Measurements from ENCODE around the gene TGM2. TPM values are rescaled to one million over a fixed set of nuclear protein-coding genes. Genes with fewer than 3 reads are reported as not detected.

The TGM2 gene
- polyA plus RNA-seq, 1 donor: 31.8 TPM

DNA sequence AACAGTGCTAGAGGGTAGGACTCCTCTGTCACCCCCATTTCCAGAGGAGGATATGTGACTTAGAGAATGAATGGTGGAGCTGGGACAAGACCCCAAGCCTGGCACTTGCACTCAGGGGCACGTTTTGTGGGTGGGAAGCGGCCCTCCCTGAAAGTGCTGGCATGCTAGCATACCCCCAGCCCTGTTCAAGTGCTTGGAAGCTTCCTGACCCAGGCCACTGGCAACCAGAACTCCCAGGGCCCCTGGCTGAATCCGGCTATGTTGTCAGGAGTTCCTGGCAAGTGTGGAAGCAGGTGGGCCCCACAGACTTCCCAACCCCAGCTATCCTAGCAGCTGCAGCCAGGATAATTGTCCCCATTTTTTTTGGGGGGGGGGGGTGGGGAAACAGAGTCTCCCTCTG is 35.6 kb upstream of the TGM2 start:
- no peak for DNase-seq

DNA sequence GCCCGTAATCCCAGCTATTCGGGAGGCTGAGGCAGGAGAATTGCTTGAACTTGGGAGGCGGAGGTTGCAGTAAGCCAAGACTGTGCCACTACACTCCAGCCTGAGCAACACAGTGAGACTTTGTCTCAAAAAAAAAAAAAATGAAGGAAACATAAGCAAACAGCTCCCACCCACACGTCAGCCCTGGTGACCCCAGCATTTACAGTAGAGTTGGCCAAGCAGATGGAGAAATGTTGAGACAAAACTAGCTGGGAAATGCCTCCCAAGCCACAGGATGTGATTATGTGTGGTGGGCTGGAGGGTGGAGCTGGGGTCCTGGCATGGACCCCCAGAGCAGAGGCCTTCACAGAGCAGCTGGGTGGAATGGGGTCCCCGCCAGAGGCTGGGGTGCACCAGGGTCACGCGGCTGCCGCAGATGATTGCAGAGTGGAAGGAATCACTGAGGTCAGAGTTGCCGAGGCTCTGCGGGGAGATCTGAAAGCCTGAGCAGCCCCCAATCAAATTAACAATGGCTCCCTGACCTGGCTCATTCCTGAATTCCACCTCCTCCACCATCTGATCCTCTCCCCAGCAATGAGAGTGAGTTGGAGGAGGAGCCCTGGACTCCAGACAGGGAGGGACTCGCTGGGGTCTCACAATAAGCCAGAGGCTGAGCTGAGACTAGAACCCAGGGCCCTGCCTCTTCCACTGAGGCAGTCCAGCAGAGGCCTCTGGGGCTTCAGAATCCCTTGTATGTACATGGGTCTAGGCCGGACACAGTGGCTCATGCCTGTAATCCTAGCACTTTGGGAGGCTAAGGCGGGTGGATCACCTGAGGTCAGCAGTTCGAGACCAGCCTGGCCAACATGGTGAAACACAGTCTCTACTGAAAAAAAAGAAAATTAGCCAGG is 34.7 kb upstream of the TGM2 start:
- no peak for DNase-seq

DNA sequence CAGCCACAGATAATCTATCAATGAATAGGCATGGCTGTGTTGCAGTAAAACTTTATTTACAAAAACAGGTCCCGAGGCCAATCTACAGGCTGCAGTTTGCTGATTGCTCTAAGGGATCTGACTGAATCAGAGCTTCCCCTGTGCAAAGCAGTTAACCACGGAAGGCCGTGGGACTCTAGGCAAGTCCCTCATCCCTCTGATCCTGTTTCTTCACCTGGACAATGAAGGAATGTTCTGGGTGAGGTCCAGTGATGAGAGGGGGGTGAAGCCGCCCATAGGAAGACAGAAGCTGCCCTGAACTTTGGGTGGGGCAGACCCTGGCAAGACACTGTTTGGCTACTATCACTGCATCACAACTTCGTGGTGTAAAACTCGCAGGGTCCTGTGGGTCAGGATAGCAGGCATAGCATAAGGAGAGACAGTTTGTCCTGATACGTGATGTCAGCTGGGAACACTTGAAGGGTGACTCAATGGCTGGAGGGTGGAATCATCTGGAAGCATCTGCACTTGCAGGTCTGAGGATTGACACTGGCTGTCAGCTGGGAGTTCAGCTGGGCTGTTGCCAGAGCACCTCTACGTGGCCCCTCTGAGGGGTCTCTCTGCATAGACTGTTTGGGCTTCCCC is 33.3 kb upstream of the TGM2 start:
- no peak for DNase-seq

DNA sequence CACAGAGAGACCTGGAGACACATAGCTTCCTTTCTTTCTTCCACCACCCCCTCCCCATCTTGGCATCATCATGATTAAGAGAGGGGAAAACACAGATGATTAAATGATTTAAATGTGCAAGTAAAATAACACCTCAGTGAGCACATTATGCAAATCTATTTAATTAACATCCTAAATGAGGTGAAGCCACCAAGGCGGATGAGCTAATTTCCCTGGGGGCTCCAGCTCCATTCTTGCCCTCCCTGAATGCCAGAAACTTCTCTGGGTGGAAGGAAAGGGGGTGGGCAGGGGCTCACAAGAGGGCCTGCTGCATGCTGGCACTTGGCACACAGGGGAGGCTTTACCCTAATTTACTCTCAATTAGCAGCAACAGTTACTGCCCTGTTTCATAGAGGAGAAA is 32.5 kb upstream of the TGM2 start:
- no peak for DNase-seq

DNA sequence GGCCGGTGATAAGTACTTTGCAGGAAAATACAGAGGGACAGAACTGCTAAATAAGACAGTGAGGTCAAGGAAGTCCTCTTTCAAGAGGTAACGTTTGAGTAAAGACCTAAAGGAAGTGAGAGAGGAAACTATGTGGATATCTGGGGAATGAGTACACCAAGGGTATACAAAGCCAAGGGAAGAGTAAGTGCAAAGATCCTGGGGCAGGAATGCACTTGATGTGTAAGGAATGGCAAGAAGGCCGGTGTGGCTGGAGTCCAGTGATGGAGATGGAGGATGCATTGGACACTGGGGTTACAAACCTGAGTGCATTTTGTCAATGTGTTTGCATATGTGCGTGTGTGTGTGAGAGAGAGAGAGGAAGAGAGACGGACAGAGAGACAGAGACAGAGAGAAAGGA is 32.1 kb upstream of the TGM2 start:
- no peak for DNase-seq

DNA sequence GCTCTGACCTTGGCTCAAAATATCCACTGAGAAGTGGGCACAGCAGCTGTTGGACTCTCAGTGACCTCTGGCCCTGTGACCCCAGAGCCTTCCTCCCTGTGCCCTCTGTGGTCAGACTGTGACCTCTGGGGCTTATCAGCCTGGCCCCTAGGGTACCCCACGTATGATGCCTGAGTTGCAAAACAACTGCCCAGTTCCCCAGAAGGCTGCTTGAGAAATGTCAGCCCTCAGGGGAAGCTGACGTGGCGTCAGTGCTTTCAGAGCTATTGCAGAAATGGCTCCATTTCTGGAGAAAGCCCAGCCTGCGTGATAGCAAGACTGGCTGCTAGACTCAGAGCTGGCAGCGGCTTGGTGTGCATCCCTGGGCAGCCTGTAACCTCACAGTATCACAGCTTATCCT is 31.5 kb upstream of the TGM2 start:
- DNase-seq: no peak

DNA sequence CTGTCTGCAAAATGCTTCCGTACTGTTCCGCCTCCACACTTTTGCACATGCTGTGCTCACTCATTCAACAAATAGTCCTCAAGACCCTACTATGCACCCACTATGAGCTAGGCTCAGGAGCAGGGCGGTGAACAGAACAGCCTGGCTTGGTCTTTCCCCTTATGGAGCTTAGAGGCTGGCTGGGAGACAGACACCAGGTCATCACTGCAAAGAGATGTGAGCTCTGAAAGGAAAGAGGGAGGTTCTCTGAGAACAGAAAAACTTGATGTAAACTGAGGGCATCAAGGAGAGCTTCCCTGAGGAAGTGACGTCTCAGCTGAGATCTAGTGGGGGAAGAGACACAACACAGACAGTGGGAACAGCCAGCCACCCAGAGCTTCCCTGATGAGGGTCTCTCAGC is 31.0 kb upstream of the TGM2 start:
- DNase-seq: no peak

DNA sequence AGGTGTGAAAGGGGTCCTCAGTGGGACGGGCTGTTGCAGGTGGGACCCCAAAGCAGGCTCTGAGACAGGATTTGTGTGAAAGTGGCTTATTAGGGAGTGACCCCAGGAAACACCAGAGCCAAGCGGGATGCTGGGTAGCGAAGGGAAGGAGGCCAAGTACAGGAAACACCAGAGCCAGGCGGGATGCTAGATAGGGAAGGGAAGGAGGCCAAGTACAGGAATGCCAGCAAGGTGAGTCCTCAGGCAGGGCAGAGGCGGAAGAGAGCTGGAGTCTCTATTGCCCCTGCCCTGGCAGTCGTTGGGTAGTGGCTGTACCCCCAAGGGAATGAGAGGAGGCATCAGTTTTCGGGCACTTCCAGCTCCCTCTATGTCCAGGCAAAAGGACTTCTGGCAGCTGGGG is 30.5 kb upstream of the TGM2 start:
- no peak for DNase-seq

DNA sequence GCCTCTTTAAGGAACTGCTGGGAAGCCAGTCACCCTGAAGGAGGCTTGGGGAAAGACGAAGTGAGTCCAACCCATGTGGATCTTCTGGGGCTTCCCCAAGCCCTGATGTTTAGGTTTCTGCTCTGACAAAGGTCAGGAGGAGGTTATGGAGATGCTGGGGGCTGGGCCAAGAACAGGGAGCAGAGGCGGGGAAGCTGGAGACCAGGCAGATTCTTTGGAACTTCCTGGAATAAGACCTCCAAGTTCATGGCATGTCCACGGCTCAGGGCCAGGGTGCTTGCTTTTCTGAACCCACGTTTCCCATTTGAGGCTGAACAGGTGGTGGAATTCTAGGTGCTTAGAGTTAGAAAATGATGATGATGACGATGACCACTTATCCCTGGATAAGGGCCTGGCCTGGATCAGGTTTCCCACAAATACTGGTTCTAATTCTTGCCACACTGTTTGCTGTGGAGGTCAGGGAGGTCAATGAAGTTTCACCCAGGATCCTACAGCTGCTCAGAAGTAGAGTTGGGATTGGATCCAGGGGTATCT is 30.0 kb upstream of the TGM2 start:
- no peak for DNase-seq

DNA sequence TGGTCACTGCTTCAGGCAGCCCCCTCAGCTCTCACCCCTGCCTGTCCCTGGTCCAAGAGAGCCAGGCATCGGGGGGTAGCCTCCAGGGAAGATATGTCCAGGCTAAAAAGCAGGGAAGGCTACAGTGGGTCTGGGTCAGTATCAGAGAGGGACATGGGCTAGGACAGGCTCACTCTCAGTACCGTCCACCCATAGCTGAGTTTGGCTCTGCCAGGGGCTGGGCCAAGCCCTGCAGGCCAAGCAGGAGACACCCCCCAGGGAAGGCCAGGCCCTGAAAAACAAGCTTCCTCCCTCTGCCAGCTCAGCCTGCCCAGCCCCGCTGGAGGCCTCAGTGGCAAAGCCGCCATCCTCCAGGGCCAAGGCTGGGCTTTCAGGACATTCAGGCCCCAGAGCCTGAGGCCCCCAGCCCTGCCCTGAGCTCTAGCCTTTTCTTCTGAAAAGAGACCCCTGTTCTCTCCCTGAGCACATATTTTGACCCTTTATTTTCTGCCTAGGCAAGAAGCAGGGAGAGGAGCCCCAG is 28.6 kb upstream of the TGM2 start:
- no peak for DNase-seq

DNA sequence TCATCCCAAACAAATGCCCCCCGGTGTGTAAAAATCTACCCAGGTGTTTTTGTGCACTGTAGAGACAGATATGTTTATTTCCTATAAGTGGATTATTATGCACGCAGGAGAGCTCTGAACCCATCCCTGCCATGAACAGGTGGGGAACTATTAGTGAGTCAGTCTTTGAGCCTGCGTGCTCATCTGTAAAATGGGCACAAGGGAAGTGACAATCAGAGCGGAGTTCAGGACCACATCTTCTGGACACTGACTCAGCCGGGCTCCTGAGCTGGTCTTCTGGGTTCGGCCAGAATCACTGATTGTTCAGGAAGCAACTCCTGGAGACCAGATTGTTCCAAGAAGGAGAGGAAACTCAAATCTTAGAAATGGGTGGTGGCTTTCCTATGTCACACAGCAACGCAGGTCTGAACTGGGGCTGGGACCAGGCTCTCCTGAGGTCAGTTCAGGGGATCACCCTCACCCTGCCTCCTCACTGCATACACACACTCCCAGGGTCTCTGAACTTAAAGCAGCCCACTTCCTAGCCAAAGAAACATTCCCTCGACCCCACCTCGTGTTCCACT is 27.3 kb upstream of the TGM2 start:
- no peak for DNase-seq

DNA sequence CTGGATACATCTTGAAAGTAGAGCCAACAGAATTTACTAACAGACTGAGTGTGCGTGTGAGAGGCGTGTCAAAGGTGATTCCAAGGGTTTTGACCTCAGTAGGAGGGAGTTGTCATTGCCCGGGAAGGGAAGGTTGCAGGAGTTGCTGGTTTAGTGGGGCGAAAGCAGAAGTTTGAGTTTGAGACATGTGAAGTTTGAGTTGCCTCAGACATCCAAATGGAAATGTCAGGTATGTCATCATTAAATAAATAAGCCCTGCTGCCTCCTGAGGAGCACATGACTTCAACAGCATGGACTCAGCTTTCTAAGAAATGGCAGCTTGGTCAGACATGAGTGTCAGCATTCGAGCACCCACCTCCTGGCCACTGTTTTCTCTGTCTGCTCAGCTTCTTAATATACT is 26.6 kb upstream of the TGM2 start:
- DNase-seq: no peak

DNA sequence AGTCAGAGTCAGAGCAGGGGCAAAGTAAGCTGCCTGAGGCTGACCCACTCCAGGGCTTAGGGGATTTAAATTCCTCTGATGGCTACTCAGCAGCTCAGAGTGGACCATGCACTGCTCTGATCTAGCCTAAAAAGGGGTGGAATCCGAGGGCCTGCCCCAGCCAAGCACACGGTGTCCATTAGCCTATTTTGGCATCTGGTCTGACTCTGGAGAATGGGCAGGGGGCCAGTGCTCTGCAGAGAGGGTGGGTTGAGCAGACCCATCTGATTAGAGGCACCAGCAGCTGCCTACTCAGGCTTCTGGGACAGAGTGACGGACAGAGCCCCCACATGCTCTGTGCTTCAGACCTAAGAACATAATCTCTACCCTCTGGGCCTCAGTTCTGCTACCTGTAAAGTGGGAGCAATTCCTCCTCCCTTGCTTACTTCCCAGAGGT is 25.9 kb upstream of the TGM2 start:
- no peak for DNase-seq

DNA sequence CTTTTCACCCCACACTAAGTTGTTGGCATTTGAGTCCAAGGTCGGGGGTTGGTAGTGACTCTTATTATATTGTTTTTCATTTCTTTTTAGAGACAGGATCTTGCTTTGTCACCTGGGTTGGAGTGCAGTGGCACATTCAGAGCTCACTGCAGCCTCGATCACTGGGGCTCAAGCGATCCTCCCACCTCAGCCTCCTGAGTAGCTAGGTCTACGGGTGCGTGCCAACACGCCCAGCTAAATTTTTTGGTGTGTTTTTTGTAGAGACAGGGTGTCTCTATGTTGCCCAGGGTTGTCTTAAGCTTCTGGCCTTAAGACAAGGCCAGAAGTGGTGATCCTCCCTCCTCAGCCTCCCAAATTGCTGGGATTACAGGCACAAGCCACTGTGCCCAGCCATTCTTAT is 25.1 kb upstream of the TGM2 start:
- DNase-seq: no peak

DNA sequence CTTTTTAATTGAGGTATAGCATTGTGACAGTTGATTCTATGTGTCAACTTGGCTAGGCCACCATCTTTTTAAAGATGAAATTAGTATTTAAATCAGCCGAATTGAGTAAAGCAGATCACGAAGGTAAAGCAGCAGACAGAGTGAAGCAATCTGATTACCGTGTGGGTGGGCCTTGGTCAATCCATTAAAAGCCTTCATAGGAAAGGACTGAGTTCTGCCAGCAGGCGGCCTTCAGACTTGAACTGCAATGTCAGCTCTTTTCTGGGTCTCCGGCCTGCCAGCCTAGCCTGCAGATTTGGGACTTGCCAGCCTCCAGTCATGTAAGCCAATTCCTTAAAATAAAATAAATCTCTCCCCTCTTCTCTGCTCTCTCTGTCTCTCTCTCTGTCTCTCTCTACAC is 22.4 kb upstream of the TGM2 start:
- no peak for DNase-seq

DNA sequence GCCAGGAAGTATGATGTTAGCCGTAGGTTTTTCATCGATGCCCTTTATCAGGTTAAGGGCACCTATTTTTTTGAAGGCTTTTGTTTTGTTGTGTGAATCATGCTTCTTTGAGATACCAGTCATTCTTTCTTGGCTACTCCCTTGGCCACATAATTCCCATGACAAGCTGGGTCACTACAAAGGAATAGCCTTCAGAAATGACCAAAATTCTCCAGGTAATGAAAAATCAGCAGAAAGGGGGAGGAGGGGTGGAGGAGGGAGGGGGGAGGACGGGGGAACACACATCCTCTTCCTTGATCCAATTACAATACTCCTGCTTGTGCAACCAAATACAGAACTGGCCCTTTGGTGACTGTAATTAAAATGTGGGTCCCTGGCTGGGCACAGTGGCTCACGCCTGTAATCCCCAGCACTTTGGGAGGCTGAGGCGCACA is 21.7 kb upstream of the TGM2 start:
- no peak for DNase-seq

DNA sequence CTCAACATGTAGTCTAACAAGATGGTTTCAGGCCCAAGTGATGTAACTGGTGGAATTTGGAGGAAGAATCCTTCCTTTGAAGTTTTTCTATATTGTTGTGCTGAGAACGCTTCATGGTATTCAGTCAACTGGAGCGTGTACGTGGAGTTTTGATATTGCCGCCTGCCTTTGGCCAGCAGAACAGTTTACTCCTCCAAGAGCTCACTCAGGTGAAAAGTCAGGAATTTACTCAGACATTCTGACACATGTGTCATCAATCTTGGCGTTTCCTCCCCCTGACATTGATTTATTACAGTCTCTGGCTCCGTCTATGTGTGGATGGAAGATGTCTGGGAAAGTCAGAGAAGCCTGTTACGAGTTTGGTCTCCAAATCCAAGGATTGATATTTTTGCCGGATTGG is 19.0 kb upstream of the TGM2 start:
- DNase-seq: peak; percentile 86

DNA sequence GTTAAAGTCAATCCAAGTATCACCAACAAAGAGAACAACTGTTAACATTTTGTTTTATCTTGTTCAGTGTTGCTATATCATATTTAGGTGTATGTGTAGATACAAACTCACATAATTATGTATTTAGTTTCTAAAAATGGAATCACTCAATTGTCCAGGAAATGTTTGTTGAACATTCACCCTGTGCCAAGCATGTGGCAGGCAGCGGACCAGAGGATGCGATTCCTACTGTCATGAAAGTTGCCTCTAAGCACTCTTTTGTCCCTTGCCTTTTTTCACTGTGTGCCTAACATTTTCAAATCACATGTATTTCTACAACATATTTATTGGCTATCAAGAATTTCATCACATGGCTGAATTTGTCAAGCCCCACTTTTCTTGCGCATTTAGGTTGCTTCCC is 16.9 kb upstream of the TGM2 start:
- DNase-seq: no peak

DNA sequence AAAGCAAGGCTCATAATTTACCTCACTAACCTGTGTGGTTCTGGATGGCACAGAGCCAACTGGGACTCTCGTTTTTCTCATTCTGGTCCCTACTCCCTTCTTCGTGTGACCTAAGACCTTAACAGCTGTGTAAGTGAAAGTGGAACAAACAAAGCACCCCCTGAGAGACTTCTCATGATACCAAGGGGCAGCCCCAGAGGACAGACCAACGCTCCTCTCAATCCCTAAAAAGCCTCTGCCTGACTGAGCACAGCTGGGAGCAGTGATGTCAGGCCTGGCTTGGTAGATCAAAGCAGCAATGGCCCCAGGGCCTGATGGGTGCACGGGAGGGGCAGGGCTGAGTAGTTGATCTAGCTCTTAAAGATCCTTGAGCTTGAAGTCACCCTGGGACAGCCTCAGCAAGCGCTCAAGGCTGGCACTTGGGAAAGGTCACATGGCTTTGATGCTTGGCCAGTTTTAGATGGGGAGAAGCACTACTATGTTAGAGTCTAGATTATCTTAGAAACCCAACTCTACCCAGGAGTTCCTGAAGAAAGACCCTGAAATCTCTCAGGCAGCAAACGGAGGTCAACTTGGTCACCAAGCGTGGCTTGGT is 16.2 kb upstream of the TGM2 start:
- DNase-seq: no peak

DNA sequence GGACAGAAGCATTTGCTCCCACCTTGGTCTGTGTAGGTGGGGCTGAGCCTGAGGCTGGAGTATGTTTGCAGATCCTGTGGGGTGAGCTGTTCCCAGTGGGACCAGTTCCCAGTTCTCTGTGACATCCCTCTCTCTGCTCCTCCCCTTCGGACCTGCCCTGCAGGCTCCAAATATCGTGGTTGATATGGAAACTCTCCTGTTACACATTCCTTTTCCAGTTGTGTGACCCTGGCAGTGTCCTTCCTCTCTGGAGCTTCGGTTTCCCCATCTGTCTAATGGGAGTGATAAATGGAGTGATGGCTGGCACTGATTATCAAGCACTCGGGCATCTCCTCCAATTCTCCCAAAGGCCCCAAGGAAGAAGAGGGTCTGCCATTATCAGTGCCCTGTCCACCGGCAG is 15.7 kb upstream of the TGM2 start:
- DNase-seq: no peak

DNA sequence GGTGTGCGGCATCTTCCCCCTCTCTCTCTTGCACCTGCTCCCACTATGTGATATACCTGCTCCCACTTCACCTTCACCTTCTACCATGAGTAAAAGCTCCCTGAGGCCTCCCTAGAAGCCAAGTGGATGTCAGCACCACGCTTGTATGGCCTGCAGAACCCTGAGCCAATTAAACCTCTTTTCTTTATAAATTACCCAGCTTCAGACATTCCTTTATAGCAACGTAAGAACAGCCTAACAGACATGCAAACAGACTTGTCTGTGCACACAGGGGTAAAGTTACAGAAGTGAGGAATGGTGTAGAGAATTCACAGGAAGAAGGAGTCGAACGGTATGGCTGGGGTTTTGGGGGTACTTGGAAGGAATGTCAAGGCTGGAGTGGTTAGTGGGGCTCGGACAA is 14.8 kb upstream of the TGM2 start:
- DNase-seq: no peak

DNA sequence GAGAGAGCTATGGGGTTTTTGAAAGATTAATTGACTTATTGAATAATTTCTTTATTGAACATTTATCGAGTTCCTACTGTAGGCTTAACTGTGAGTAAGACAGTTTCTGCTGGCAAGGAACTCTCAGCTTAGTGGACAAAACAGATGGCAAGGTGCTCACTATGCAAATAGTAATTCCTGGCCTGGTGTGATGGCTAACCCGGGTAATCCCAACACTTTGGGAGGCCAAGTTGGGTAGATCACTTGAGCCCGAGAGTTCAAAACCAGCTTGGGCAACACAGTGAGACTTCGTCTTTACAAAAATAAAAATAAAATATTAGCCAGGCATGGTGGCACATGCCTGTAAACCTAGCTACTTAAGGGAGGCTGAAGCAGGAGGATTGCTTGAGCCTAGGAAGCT is 13.5 kb upstream of the TGM2 start:
- no peak for DNase-seq

DNA sequence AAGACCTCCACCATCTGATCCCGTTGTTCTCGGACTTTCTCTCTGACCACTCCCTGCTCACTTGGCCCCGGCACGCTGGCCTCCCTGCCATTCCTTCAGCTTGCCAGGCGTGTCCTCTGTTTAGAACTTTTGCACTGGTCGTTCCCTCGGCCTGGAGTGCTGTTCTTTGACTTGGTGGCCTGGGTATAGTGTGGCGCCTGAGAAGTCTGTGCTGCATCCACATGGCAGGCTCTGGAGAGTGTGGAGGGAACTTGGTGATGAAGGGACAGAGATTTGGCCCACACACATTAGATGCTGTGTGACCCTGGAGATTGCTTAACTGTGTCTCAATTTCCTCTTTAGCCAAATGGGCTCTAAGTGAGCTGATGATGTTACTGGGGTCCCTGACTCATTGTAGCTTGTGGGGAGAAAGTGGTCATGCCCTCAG is 13.0 kb upstream of the TGM2 start:
- no peak for DNase-seq

All from left kidney (tissue), 2 donors.